GM12878 (cell line): ENCODE measurements around the gene MPIG6B. TPM values are rescaled to one million over a fixed set of nuclear protein-coding genes. Genes with fewer than 3 reads are reported as not detected.

Experiments used
- ATF7 ChIP-seq: fragments of 450-650 bp; IDR thresholded peaks from 2 replicates; pipeline ENCODE4 v1.6.1; 2016; ENCODE audit warnings: low read depth, mild to moderate bottlenecking
- CHD4 ChIP-seq: fragments of 200-600 bp; sonication (generic); IDR thresholded peaks from 2 replicates; pipeline ENCODE4 v1.6.1; 2016; ENCODE audit warnings: mild to moderate bottlenecking
- DPF2 ChIP-seq: fragments of 450-650 bp; IDR thresholded peaks from 2 replicates; pipeline ENCODE4 v1.6.1; 2017; ENCODE audit warnings: mild to moderate bottlenecking
- E2F4 ChIP-seq: IDR thresholded peaks from 2 replicates; pipeline ENCODE4 v1.6.1; 2012; ENCODE audit warnings: low read depth, low read length, improper control_type of control experiment
- HCFC1 ChIP-seq: fragments of 150-350 bp; IDR thresholded peaks from 2 replicates; pipeline ENCODE4 v1.6.1; 2014; ENCODE audit warnings: low read length
- HDAC2 ChIP-seq: fragments of 200-600 bp; sonication (generic); IDR thresholded peaks from 2 replicates; pipeline ENCODE4 v1.6.1; 2017
- IKZF1 ChIP-seq: fragments of 450-650 bp; conservative IDR thresholded peaks from 2 replicates; pipeline ENCODE4 v1.6.1; 2017; ENCODE audit warnings: antibody characterized with exemption, mild to moderate bottlenecking
- LARP7 ChIP-seq: fragments of 450-650 bp; IDR thresholded peaks from 2 replicates; pipeline ENCODE4 v1.6.1; 2017; ENCODE audit warnings: mild to moderate bottlenecking
- MTA2 ChIP-seq: fragments of 450-650 bp; IDR thresholded peaks from 2 replicates; pipeline ENCODE4 v1.6.1; 2016; ENCODE audit warnings: low read depth, mild to moderate bottlenecking, moderate library complexity
- NR2C1 ChIP-seq: fragments of 450-650 bp; IDR thresholded peaks from 2 replicates; pipeline ENCODE4 v1.6.1; 2017; ENCODE audit warnings: antibody characterized with exemption, mild to moderate bottlenecking, moderate library complexity
- NR2F1 ChIP-seq: fragments of 450-650 bp; conservative IDR thresholded peaks from 2 replicates; pipeline ENCODE4 v1.6.1; 2017; ENCODE audit warnings: mild to moderate bottlenecking
- POU2F2 ChIP-seq: IDR thresholded peaks from 3 replicates; pipeline ENCODE4 v1.6.1; 2011; ENCODE audit warnings: low read depth, mild to moderate bottlenecking, low read length, borderline replicate concordance
- RAD51 ChIP-seq: fragments of 450-650 bp; IDR thresholded peaks from 2 replicates; pipeline ENCODE4 v1.6.1; 2016; ENCODE audit warnings: moderate library complexity, mild to moderate bottlenecking, inconsistent platforms
- RBBP5 ChIP-seq: fragments of 200-600 bp; sonication (generic); conservative IDR thresholded peaks from 2 replicates; pipeline ENCODE4 v1.6.1; 2016
- SREBF1 ChIP-seq: IDR thresholded peaks from 2 replicates; pipeline ENCODE4 v1.6.1; 2012; ENCODE audit warnings: mild to moderate bottlenecking, low read length
- STAT1 ChIP-seq: fragments of 450-650 bp; conservative IDR thresholded peaks from 2 replicates; pipeline ENCODE4 v1.6.1; 2014; ENCODE audit warnings: antibody characterized with exemption, mild to moderate bottlenecking
- SUZ12 ChIP-seq: fragments of 200-600 bp; sonication (generic); IDR thresholded peaks from one replicate; pipeline ENCODE4 v1.6.1; 2018; ENCODE audit warnings: antibody characterized with exemption, mild to moderate bottlenecking; ENCODE audit not compliant: unreplicated experiment
- YBX1 ChIP-seq: fragments of 450-650 bp; IDR thresholded peaks from 2 replicates; pipeline ENCODE4 v1.6.1; 2016; ENCODE audit warnings: antibody characterized with exemption
- ZBTB11 ChIP-seq: fragments of 450-650 bp; formaldehyde crosslinking; IDR thresholded peaks from 2 replicates; pipeline ENCODE4 v1.5.0; 2022; ENCODE audit warnings: mild to moderate bottlenecking, missing genetic modification characterization
- ZNF274 ChIP-seq: IDR thresholded peaks from one replicate; pipeline ENCODE4 v1.8.0; 2011; ENCODE audit not compliant: insufficient read length, insufficient read depth
- ZNF384 ChIP-seq: IDR thresholded peaks from 2 replicates; pipeline ENCODE4 v1.6.1; 2012; ENCODE audit warnings: low read depth, mild to moderate bottlenecking, low read length, improper control_type of control experiment, borderline replicate concordance
- ZZZ3 ChIP-seq: IDR thresholded peaks from 2 replicates; pipeline ENCODE4 v1.6.1; 2011; ENCODE audit warnings: low read depth; ENCODE audit not compliant: control insufficient read depth, insufficient read length
- polyA plus RNA-seq, 11 experiments: library from polyadenylated mRNA; depleted of rRNA in 4 of 11; unstranded in 6 of 11; stranded (reverse) in 5 of 11; fragments of >200 nt; fragmentation: Nextera tagmentation in 4 of 11; fragmentation: Illumina TruSeq in 1 of 11; extraction: Ambion mirVana in 4 of 11; extraction: Trizol in 1 of 11; gene quantifications; 1 replicate in 1 of 11; 2 replicates in 10 of 11; pipeline versions ENCODE4 v1.2.1 to v1.2.3, GENCODE V29; 2011 to 2016; ENCODE audit warnings: inconsistent platforms in 2 of 11, missing spikeins in 2 of 11, low read depth in 1 of 11
- total RNA-seq, 4 experiments: library from RNA; depleted of rRNA in 3 of 4; stranded (reverse); fragments of >200 nt in 3 of 4; fragmentation: Illumina TruSeq in 1 of 4; extraction: Trizol in 1 of 4; gene quantifications; 2 replicates each; pipeline versions ENCODE4 v1.2.1 to v1.2.3, GENCODE V29; 2013 to 2021
- TF ChIP-seq, protein P1 (sequence below): IDR thresholded peaks from 2 replicates; pipeline ENCODE4 v1.6.1; 2011; ENCODE audit warnings: borderline replicate concordance, low read depth, mild to moderate bottlenecking, moderate library complexity, mixed read lengths, low read length; ENCODE audit not compliant: insufficient read depth; ENCODE audit errors: extremely low read length
- TF ChIP-seq, protein P2 (sequence below): IDR thresholded peaks from 2 replicates; pipeline ENCODE4 v1.6.1; 2012; ENCODE audit warnings: mild to moderate bottlenecking, low read depth, low read length

Gene MPIG6B
- total and polyA plus RNA-seq, 10 of the 15 experiments (the other 5 are each of a cell fraction or from before 2014, with no cell fraction given), result not detected

GRCh38 chr6:31739639-31740396, 16.6 kb downstream of the MPIG6B start, which contains the start of gene MSH5 (continued):
- TF ChIP-seq, protein P1, sequence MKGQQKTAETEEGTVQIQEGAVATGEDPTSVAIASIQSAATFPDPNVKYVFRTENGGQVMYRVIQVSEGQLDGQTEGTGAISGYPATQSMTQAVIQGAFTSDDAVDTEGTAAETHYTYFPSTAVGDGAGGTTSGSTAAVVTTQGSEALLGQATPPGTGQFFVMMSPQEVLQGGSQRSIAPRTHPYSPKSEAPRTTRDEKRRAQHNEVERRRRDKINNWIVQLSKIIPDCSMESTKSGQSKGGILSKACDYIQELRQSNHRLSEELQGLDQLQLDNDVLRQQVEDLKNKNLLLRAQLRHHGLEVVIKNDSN, result no peak
- TF ChIP-seq ZNF384 (no peak), ZZZ3 (no peak), NR2F1 (peak; percentile 38; the same call in 1 of the 2 replicates), HCFC1 (peak; percentile 10; the same call in 1 of the 2 replicates), POU2F2 (0 out of 3 replicates have a peak, but pooled peaks have one; percentile 4), RBBP5 (no peak), RAD51 (no peak), CHD4 (no peak), IKZF1 (peak; percentile 74), NR2C1 (no peak), LARP7 (peak; percentile 74), SUZ12 (no peak), ZBTB11 (no peak), MTA2 (no peak), HDAC2 (no peak), YBX1 (no peak), SREBF1 (no peak), E2F4 (peak; percentile 100), ATF7 (no peak), DPF2 (peak; percentile 44; the same call in 1 of the 2 replicates), ZNF274 (no peak), STAT1 (no peak)
- TF ChIP-seq, protein P2, sequence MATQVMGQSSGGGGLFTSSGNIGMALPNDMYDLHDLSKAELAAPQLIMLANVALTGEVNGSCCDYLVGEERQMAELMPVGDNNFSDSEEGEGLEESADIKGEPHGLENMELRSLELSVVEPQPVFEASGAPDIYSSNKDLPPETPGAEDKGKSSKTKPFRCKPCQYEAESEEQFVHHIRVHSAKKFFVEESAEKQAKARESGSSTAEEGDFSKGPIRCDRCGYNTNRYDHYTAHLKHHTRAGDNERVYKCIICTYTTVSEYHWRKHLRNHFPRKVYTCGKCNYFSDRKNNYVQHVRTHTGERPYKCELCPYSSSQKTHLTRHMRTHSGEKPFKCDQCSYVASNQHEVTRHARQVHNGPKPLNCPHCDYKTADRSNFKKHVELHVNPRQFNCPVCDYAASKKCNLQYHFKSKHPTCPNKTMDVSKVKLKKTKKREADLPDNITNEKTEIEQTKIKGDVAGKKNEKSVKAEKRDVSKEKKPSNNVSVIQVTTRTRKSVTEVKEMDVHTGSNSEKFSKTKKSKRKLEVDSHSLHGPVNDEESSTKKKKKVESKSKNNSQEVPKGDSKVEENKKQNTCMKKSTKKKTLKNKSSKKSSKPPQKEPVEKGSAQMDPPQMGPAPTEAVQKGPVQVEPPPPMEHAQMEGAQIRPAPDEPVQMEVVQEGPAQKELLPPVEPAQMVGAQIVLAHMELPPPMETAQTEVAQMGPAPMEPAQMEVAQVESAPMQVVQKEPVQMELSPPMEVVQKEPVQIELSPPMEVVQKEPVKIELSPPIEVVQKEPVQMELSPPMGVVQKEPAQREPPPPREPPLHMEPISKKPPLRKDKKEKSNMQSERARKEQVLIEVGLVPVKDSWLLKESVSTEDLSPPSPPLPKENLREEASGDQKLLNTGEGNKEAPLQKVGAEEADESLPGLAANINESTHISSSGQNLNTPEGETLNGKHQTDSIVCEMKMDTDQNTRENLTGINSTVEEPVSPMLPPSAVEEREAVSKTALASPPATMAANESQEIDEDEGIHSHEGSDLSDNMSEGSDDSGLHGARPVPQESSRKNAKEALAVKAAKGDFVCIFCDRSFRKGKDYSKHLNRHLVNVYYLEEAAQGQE, result no peak
